Measurements from ENCODE around the gene SMS. TPM values are rescaled to one million over a fixed set of nuclear protein-coding genes. Genes with fewer than 3 reads are reported as not detected.

SMS gene
- total and polyA plus RNA-seq, 11 donors, result 24.0 to 109 (median 50.2) TPM

DNA sequence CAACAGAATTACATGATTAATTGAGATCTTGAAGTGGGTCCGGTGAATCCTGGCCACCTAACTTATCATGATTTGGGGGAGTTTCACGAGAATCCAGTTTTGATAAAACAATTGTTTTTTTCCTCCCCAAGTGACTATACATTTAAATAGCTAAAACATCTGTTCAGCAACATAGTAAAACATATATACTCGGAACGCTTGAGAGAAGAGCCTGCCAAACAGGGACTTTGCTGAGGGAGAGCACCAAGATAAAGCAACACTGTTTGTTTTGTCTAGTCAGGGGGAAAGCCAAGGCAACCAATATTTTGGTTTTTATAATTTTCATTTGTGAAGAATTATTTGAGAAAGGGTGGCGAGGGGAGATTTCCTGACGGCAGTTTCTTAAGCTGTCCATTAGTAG is 92.0 kb downstream of the SMS start:
- no peak for DNase-seq
- H3K4me1 ChIP-seq, result no peaks in the 10 kb centered on the region
- H3K36me3 ChIP-seq, result no peaks in the 10 kb centered on the region
- TF ChIP-seq, protein P1, sequence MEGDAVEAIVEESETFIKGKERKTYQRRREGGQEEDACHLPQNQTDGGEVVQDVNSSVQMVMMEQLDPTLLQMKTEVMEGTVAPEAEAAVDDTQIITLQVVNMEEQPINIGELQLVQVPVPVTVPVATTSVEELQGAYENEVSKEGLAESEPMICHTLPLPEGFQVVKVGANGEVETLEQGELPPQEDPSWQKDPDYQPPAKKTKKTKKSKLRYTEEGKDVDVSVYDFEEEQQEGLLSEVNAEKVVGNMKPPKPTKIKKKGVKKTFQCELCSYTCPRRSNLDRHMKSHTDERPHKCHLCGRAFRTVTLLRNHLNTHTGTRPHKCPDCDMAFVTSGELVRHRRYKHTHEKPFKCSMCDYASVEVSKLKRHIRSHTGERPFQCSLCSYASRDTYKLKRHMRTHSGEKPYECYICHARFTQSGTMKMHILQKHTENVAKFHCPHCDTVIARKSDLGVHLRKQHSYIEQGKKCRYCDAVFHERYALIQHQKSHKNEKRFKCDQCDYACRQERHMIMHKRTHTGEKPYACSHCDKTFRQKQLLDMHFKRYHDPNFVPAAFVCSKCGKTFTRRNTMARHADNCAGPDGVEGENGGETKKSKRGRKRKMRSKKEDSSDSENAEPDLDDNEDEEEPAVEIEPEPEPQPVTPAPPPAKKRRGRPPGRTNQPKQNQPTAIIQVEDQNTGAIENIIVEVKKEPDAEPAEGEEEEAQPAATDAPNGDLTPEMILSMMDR (IDR thresholded peaks at IDR 0.05), result no peak
- TF ChIP-seq POLR2A (IDR thresholded peaks at IDR 0.05), result no peak
- H3K4me3 ChIP-seq, result no peak overlapping the region
- no peaks in the 10 kb centered on the region for H3K9me3 ChIP-seq
- no peaks in the 10 kb centered on the region for H3K27me3 ChIP-seq
- H3K27ac ChIP-seq, result no peak overlapping the region
- intact Hi-C loops (cut with DNase I), result no loop called here
- 47 to 70% (median 63%) methylated on average over 6 of the region's 6 CpGs for WGBS, 4 donors
- no peak for ATAC-seq

DNA sequence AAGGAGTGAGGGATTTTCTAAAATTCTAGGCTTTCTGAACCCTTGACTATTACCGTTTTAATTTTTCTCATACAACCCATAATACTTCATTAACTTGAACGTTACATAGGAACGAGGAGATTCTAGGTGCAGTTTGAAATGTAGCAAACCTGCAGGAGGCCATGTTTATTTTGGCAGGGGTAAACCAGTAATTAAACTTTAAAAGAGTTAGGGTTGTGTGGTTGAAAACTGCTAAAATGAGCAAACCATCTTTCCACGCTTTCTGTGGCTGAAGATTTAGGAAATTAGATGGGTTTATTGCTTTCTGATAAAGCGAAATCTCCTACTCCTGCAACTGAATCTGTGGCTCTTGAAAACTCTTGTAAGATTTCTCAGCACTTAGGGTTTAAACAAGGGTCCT is 93.3 kb downstream of the SMS start:
- intact Hi-C loops (cut with DNase I), result no loop called here
- H3K4me3 ChIP-seq, result no peak overlapping the region
- H3K9me3 ChIP-seq, result no peaks in the 10 kb centered on the region
- H3K36me3 ChIP-seq, result no peaks in the 10 kb centered on the region
- 68 to 78% (median 72%) methylated on average over 5 of the region's 5 CpGs for WGBS, 4 donors
- TF ChIP-seq, protein P1 (IDR thresholded peaks at IDR 0.05), result no peak
- no peak for TF ChIP-seq POLR2A (IDR thresholded peaks at IDR 0.05)
- DNase-seq (no peak), ATAC-seq (no peak)
- H3K4me1 ChIP-seq, result no peaks in the 10 kb centered on the region
- H3K27ac ChIP-seq, result no peak overlapping the region
- H3K27me3 ChIP-seq, result no peaks in the 10 kb centered on the region

DNA sequence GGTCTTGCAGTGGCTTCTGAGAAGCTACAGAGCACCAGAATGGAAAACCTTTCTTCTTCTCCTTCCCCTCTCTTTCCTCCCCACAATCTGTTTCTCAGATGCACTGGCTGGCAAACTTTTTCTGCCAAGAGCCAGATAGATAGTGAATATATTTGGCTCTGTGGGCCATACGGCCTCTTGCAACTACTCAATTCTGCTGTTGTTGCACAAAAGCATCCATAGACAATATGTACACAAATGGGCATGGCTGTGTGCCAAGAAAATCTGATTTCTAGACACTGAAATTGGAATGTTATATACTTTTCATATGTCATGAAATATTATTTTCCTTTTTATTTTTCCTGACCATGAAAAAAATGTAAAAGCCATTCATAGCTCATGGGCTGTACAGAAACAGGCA is 94.7 kb downstream of the SMS start:
- Histone ChIP-seq H3K4me1 (no peaks in the 10 kb centered on the region), H3K4me3 (no peak overlapping the region), H3K27ac (no peak overlapping the region), H3K27me3 (no peaks in the 10 kb centered on the region), H3K36me3 (no peaks in the 10 kb centered on the region), H3K9me3 (no peaks in the 10 kb centered on the region)
- no peak for DNase-seq
- WGBS, 4 donors, result 30 to 69% (median 45%) methylated on average over 1 of the region's 1 CpG
- TF ChIP-seq, protein P1 (IDR thresholded peaks at IDR 0.05), result no peak
- no peak for TF ChIP-seq POLR2A (IDR thresholded peaks at IDR 0.05)
- intact Hi-C loops (cut with DNase I), result no loop called here
- ATAC-seq, result no peak

DNA sequence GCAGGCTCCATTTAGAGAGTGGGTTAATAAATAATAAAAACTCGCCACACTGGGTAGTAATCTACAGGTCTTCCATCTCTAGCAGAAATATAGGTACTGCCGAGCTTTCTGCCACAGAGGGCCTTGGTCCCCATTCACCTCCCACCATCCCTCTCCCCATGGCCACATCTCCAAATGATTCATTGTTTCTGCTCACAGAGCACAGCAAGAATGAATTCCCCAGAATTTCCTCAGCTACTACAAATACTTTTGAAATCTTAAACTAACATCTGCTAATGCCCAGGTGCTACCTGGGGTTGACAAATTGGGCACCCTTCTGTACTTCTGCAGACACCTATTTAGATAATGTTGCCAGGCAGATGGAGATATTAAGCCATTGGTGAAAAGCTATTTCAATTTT is 96.7 kb downstream of the SMS start:
- TF ChIP-seq, protein P1 (IDR thresholded peaks at IDR 0.05), result no peak
- TF ChIP-seq POLR2A (IDR thresholded peaks at IDR 0.05), result no peak
- DNase-seq, result no peak
- H3K27me3 ChIP-seq, result no peaks in the 10 kb centered on the region
- no peaks in the 10 kb centered on the region for H3K36me3 ChIP-seq
- intact Hi-C loops (cut with DNase I), result no loop called here
- no peak overlapping the region for H3K4me3 ChIP-seq
- ATAC-seq, result no peak
- H3K9me3 ChIP-seq, result no peaks in the 10 kb centered on the region
- H3K27ac ChIP-seq, result no peak overlapping the region
- 77 to 96% (median 87%) methylated on average over 2 of the region's 2 CpGs for WGBS, 4 donors
- H3K4me1 ChIP-seq, result no peaks in the 10 kb centered on the region

Data from heart left ventricle (tissue), 16 donors.